Activated CD8-positive, alpha-beta memory T cell treated with anti-CD3 and anti-CD28 coated beads, Interleukin-2, amount 50 U/mL, for 24 hours (primary cell): ENCODE data around the gene SGSH.

Experiments
- DNase-seq: peaks from one replicate; pipeline ENCODE4 v3.0.0-alpha.2; 2020; ENCODE audit errors: extremely low read depth

The SGSH gene

DNA sequence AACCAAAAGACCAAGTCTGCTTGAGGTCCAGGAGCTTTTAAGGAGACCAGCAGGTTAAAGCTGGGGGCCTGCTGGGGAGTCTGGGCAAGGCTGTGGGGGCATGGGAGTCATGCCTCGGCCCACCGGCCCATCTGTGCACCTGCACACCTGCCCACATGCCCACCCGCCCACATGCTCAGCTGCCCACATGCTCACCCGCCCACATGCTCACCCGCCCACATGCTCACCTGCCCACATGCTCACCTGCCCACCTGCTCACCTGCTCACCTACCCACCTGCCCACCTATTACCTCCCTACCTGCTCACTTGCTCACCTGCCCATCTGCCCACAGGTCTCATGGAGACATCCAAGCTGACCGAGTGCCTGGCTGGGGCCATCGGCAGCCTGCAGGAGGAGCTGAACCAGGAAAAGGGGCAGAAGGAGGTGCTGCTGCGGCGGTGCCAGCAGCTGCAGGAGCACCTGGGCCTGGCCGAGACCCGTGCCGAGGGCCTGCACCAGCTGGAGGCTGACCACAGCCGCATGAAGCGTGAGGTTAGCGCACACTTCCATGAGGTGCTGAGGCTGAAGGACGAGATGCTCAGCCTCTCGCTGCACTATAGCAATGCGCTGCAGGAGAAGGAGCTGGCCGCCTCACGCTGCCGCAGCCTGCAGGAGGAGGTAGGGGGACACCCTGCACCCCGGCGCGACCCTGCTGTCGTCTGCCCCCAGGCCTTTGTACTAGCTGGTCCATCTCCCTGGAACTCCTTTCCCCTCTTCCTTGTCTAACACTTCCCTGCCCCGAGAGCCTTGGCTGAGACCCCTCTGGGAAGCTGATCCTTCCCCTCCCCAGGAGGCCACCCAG lies 36.3 kb downstream of the SGSH start:
- DNase-seq = no peak

DNA sequence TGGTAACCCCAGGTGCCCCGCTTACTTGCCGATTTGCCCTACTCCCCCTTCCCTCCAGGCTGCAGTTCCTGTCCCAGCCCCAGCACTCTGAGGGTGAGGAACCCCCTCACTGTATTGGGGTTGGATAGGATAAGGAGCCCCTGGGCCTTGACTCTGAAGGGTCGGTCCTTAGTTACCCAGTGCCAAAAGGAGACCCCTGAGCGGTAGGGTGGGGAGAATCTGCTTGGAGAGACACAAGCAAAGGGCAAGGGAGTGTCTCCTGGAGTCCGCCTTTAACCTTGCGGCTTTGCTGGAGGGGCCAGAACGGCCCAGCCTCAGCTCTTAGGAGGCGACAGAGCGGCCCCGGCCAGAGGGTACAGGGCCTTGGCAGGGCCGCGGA lies 37.3 kb downstream of the SGSH start:
- no peak for DNase-seq

DNA sequence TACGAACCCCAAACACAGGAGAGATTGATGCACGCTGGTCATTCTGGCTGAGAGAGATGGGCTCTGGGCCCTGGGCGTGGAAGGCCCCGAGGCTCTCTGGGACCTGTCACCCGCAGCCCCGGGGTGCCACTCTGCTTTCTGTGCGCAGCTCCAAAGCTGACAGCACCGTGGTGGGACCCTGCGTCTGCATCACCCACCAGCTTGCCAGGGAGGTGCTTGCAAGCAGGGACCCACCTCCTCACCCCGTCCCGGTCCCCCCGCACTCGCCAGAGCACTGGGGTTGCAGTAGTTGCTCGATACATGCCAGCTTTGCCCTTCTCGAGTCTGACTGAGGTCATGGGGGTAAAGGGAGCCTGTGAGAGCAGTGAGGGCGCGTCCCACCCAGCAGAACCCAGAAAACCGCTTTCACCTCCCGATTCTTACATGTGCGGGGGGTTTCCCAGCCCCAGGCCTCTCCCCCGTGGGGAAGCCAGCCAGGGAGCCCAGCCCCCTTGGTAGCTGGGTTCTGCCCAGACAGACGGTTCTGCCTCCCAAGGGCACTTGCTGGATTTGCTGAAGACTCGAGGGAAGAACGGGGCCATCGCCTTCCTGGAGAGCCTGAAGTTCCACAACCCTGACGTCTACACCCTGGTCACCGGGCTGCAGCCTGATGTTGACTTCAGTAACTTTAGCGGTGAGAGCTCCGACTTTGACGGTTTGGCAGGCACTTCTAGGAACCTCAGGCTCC lies 37.9 kb downstream of the SGSH start:
- no peak for DNase-seq

DNA sequence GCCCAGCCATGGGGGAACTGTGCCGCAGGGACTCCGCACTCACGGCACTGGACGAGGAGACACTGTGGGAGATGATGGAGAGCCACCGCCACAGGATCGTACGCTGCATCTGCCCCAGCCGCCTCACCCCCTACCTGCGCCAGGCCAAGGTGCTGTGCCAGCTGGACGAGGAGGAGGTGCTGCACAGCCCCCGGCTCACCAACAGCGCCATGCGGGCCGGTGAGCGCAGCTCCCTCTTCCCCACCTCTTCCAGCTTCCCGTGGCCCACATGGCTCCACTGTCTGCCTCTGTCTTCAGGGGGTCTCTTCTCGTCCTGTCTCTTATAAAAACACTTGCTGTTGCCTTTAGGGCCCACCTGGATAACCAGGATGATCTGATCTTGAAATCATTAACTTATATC lies 38.7 kb downstream of the SGSH start:
- DNase-seq = no peak

DNA sequence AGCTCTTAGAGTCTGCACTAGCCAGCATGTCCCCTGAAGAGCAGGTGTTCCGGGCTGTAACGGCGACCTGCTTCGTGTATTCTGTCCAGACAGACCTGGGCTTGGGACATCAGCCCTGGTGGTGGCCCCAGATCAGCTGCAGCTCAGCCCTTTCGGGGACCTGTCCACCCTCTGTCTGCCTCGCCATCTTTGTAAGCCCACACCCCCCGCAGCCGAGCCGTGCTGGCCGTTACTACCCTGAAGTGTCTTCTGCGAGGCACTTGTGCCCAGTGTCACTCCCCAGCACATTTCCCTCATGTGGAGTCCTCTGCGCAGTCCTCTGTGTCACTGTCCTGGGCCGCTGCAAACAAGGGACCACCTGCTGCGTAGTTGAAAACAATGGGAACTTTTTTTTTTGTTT lies 39.9 kb downstream of the SGSH start:
- no peak for DNase-seq

GRCh38 chr17:80177986-80178595 lies 42.0 kb downstream of the SGSH start:
- no peak for DNase-seq

DNA sequence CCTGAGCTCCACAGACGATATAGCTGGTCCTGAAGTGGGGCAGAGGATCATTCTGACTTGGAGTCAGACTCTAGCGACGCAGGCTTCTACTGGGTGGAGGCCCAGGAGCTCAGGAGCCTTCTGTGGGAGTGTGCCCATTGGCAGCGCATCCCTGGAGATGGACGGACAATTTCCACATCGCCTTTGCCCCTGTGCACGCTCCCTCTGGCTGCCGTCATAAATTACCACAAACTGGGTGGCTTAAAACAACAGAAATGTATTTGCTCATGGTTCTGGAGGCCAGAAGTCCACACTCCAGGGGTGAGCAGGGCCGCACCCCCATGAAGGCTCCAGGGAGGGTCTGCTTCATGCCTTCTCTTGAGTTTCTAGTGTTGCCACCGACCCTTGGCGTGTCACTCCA lies 43.4 kb downstream of the SGSH start:
- DNase-seq = no peak

DNA sequence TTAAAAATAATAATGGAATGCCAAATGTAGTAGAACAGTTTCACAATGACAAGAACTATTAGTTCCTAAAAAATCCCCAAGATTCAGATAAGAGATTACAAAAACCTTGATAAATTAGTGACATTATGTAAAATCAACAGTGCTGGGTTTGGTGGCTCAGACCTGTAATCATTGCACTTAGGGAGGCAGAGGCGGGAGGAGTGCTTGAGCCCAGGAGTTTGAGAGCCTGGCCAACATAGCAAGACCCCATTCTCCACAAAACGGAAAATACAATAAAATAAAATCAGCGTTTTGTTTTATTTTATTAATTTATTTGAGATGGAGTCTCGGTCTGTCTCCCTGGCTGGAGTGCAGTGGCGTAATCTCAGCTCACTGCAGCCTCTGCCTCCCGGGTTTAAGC lies 46.2 kb downstream of the SGSH start:
- no peak for DNase-seq

DNA sequence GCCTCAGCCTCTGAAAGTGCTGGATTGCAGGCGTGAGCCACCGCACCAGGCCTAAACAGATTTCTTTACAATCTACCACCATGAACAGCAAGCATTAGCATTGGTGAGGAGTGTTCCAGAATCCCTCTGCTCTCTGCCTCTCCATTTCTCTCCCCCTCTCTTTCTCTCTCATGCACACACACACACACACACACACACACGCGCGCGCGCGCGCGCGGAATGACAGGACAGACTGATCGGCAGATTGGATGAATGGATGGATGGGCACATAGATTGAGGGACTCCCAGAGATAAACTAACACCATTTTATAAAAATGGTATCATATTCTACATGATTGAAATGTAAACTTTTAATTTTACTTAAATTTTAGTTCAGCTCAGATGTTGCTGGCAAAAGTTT lies 47.0 kb downstream of the SGSH start:
- DNase-seq = no peak

DNA sequence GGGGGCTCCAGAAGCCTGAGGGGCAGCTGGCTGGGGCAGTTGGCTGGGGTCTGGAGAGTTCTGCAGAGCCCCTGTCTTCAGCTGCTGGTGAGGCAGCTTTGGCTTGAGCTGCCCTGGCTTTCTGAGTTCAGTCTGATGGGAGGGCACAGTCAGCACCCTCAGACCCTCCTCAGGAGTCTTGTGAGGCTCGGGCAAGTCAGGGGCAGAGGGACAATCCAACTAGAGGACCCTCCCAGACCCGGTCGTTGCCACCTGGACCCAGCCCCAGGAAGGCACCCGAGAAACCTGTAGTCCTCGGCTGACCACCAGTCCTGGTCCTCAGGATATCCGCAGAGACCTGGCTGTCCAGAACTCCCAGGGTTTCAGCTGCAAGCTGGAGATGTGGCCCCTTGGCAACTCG lies 48.5 kb downstream of the SGSH start:
- no peak for DNase-seq

DNA sequence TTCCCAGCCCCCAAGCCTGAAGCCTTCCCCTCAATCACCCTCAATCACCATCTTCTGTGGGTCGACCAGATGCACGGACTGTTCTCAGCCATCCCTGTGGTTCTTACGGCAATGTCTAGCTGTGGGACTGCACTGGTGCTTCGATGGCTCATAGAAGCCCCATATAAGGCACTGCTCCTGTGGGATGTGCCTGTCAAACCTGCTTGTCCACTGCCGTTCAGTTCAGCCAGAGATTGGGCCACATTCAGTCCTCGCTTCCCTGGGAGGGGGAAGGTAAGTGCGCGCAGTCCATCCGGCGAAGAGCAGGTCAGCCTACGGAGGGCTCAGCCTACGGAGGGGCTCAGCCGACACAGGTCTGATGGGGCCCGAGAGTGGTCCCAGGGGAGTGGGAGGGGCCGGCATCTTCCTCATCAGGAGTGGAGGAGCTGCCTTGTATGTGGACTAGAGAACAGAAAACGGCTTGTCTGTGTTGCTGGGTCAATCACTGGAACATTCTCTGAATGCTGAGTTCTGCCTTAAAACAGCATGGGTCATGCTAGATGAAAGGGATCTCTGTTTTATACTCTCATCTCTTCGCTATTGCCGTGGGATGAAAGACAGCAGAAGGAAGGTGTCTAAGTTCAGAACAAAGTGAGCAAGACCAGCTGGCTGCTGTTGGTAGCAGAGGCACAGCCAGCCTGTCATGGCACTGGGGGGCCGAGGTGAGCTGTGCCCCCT lies 50.2 kb downstream of the SGSH start, which contains the start of gene CARD14:
CARD14 (plus strand) TSS at position 247 of the 717 bp plus-strand sequence. CDS start 11,409 bp downstream, outside the sequence.
- no peak for DNase-seq

DNA sequence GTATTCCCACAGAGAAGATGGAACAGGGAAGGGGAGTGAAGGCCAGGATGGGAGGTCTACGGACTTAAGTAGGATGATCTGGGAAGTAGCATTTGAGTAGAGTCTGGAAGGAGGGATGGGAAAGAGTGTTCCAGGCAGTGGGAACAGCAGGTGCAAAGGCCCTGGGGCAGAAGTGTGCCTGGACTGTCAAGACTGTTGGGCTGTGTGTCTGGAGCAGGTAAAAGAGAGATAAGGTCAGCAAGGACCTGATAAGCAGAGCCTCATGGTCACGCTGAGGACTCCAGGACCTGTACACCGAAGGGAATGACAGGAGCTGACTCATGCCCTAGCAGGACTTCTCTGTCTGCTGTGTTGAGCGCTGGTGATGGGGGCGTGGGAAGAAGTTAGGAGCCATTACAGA lies 51.0 kb downstream of the SGSH start:
- DNase-seq = no peak

GRCh38 chr17:80168371-80168770 lies 51.8 kb downstream of the SGSH start:
- no peak for DNase-seq

DNA sequence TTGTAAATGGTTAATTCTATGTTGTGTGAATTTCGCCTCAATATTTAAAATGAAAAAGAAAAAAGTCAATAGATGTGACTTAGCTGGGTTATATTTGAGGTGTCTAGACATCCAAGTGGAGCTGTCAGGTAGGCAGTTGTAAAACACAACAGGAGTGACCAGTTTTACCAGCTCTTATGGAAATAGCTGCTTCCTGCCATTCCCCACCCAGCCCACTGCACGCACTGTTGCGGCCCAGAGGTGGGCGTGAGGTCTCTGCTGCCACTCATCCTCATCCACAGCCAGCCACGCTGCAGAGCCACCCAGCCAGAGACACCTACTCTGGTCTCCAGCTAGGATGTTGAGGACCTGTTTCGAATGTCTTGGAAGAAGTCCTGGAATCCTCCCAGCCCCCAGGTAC lies 53.7 kb downstream of the SGSH start:
- no peak for DNase-seq

DNA sequence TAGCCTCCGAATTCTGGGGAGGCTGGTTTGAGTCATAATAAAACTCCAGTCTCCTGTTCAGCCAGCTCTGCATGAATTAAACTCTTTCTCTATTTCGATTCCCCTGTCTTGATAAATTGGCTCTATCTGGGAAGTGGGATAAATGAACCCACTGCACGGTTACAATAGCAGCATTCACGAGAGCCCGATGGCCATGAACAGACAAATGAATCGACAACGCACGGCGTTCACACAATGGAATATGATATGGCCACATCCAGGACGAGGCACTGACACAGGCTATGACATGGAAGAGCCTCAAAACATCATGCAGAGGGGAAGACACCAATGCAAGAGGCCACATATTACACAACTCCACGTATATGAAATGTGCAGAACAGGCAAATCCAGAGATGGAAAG lies 55.9 kb downstream of the SGSH start:
- no peak for DNase-seq

- no peak for DNase-seq
These were observed 56.8 kb downstream of the SGSH start for GRCh38 chr17:80163336-80163735.

GRCh38 chr17:80160536-80160935 lies 59.6 kb downstream of the SGSH start:
- DNase-seq = no peak
